Thyroid gland (tissue), 4 donors: ENCODE measurements around the gene PCCA. TPM values are rescaled to one million over a fixed set of nuclear protein-coding genes. Genes with fewer than 3 reads are reported as not detected.

Experiments used
- DNase-seq, 2 donors: peaks; one replicate each; pipeline ENCODE4 v3.0.0-alpha.2; 2019
- H3K27ac ChIP-seq, 3 donors: fragments of 200-600 bp; sonication (generic); 1 replicate in 2 of 3; 2 replicates in 1 of 3; pipeline ENCODE4 v1.5.1; 2016 to 2019; ENCODE audit warnings: mild to moderate bottlenecking in 1 of 3, moderate library complexity in 1 of 3
- H3K27me3 ChIP-seq: fragments of 200-600 bp; sonication (generic); one replicate; pipeline ENCODE4 v1.5.1; 2019
- H3K36me3 ChIP-seq, 2 donors: fragments of 200-600 bp; sonication (generic); one replicate each; pipeline ENCODE4 v1.5.1; 2016 to 2019
- H3K4me1 ChIP-seq, 2 donors: fragments of 200-600 bp; sonication (generic); one replicate each; pipeline ENCODE4 v1.5.1; 2017 to 2019
- H3K4me3 ChIP-seq, 3 donors: fragments of 200-600 bp; sonication (generic); replicated peaks in 1 of 3; 1 replicate in 2 of 3; 2 replicates in 1 of 3; pipeline ENCODE4 v1.5.1; 2016; ENCODE audit warnings: mild to moderate bottlenecking in 1 of 3
- H3K9me3 ChIP-seq: fragments of 200-600 bp; sonication (generic); one replicate; pipeline ENCODE4 v1.5.1; 2017
- POLR2A ChIP-seq, 2 donors: fragments of 450-650 bp; IDR thresholded peaks; one replicate each; pipeline ENCODE4 v1.6.1; 2017; ENCODE audit warnings: antibody characterized with exemption in 2 of 2, mild to moderate bottlenecking in 2 of 2, moderate library complexity in 1 of 2
- WGBS, 2 donors: methylation state at CpG; one replicate each; pipeline ENCODE4 v1.1.5; 2017; 5-methylcytosine and 5-hydroxymethylcytosine counted together
- intact Hi-C: fragments of 100-400 bp; cut with DNase I; formaldehyde crosslinking; loops from one replicate; pipeline ENCODE4 v1.15.1; 2023
- total RNA-seq, 4 donors: library from RNA; depleted of rRNA; stranded (reverse); fragments of >200 nt; gene quantifications; one replicate each; pipeline ENCODE4 v1.2.3, GENCODE V29; 2016
- TF ChIP-seq, protein P1 (sequence below), 6 experiments: fragments of 200-600 bp in 3 of 6; fragments of 450-650 bp in 3 of 6; sonication (generic) in 3 of 6; IDR thresholded peaks; one replicate each; pipeline ENCODE4 v1.5.1; 2016 to 2019; ENCODE audit warnings: antibody characterized with exemption in 6 of 6, mild to moderate bottlenecking in 2 of 6, inconsistent platforms in 1 of 6, moderate library complexity in 1 of 6

The PCCA gene
- total RNA-seq, 4 donors from 2014 or later: 54.3 to 95.2 (median 67.7) TPM

GRCh38 chr13:100338275-100338674 lies 249.4 kb downstream of the PCCA start:
- TF ChIP-seq POLR2A (IDR thresholded peaks at IDR 0.05): no peak
- TF ChIP-seq, protein P1, sequence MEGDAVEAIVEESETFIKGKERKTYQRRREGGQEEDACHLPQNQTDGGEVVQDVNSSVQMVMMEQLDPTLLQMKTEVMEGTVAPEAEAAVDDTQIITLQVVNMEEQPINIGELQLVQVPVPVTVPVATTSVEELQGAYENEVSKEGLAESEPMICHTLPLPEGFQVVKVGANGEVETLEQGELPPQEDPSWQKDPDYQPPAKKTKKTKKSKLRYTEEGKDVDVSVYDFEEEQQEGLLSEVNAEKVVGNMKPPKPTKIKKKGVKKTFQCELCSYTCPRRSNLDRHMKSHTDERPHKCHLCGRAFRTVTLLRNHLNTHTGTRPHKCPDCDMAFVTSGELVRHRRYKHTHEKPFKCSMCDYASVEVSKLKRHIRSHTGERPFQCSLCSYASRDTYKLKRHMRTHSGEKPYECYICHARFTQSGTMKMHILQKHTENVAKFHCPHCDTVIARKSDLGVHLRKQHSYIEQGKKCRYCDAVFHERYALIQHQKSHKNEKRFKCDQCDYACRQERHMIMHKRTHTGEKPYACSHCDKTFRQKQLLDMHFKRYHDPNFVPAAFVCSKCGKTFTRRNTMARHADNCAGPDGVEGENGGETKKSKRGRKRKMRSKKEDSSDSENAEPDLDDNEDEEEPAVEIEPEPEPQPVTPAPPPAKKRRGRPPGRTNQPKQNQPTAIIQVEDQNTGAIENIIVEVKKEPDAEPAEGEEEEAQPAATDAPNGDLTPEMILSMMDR (IDR thresholded peaks at IDR 0.05): no peak
- H3K9me3 ChIP-seq: no peaks in the 10 kb centered on the region
- intact Hi-C loops: no loop called here
- no peak overlapping the region for H3K4me3 ChIP-seq
- H3K4me1 ChIP-seq: no peaks in the 10 kb centered on the region
- no peak for DNase-seq
- H3K36me3 ChIP-seq: no peaks in the 10 kb centered on the region
- no peak overlapping the region for H3K27ac ChIP-seq
- H3K27me3 ChIP-seq: no peaks in the 10 kb centered on the region
- 88 to 93% methylated on average over 1 of the region's 1 CpG for WGBS, 2 donors

GRCh38 chr13:100339411-100339940 lies 250.6 kb downstream of the PCCA start:
- Histone ChIP-seq H3K27me3 (no peaks in the 10 kb centered on the region), H3K9me3 (no peaks in the 10 kb centered on the region), H3K36me3 (no peaks in the 10 kb centered on the region), H3K4me3 (no peak overlapping the region), H3K4me1 (no peaks in the 10 kb centered on the region), H3K27ac (no peak overlapping the region)
- TF ChIP-seq POLR2A (IDR thresholded peaks at IDR 0.05): no peak
- TF ChIP-seq, protein P1 (IDR thresholded peaks at IDR 0.05): no peak
- intact Hi-C loops: no loop called here
- no peak for DNase-seq
- 97 to 98% methylated on average over 8 of the region's 8 CpGs for WGBS, 2 donors

GRCh38 chr13:100340865-100341264 lies 252.0 kb downstream of the PCCA start:
- Histone ChIP-seq H3K27ac (no peak overlapping the region), H3K4me1 (no peaks in the 10 kb centered on the region), H3K9me3 (no peaks in the 10 kb centered on the region), H3K4me3 (no peak overlapping the region), H3K27me3 (no peaks in the 10 kb centered on the region), H3K36me3 (no peaks in the 10 kb centered on the region)
- no peak for DNase-seq
- TF ChIP-seq POLR2A (IDR thresholded peaks at IDR 0.05): no peak
- TF ChIP-seq, protein P1 (IDR thresholded peaks at IDR 0.05): no peak
- intact Hi-C loops: no loop called here
- WGBS, 2 donors: 87 to 94% methylated on average over 2 of the region's 2 CpGs

DNA sequence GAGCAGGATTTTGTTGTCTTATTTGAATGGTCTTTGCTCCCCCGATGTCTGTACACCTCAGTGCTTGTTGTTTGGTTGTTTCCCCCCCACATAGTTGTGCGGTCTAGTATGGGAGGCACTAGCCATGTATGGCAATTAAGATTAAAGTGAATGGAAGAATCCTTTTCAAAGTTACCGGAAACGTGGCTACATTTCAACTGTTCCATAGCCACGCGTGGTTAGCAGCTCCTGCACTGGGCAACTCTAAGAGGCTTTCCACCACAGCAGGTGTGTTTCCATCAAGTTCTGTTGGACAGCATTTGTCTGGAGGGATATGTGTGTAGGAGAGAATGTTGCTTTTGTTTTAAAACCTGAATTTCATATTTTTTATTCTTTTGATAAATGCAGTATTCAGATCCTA lies 252.4 kb downstream of the PCCA start:
- no peaks in the 10 kb centered on the region for H3K4me1 ChIP-seq
- no peak overlapping the region for H3K27ac ChIP-seq
- WGBS, 2 donors: 94 to 96% methylated on average over 6 of the region's 6 CpGs
- H3K4me3 ChIP-seq: no peak overlapping the region
- no peaks in the 10 kb centered on the region for H3K9me3 ChIP-seq
- no peak for TF ChIP-seq POLR2A (IDR thresholded peaks at IDR 0.05)
- TF ChIP-seq, protein P1 (IDR thresholded peaks at IDR 0.05): no peak
- intact Hi-C loops: no loop called here
- no peaks in the 10 kb centered on the region for H3K36me3 ChIP-seq
- no peak for DNase-seq
- no peaks in the 10 kb centered on the region for H3K27me3 ChIP-seq

GRCh38 chr13:100344544-100344943 lies 255.7 kb downstream of the PCCA start:
- TF ChIP-seq, protein P1 (IDR thresholded peaks at IDR 0.05): no peak
- TF ChIP-seq POLR2A (IDR thresholded peaks at IDR 0.05): no peak
- Histone ChIP-seq H3K27ac (no peak overlapping the region), H3K27me3 (no peaks in the 10 kb centered on the region), H3K4me1 (no peaks in the 10 kb centered on the region), H3K36me3 (no peaks in the 10 kb centered on the region), H3K9me3 (no peaks in the 10 kb centered on the region), H3K4me3 (no peak overlapping the region)
- intact Hi-C loops: no loop called here
- DNase-seq: no peak
- WGBS, 2 donors: 80 to 97% methylated on average over 4 of the region's 4 CpGs
